ENCODE data around the gene POLR3B. TPM values are rescaled to one million over a fixed set of nuclear protein-coding genes. Genes with fewer than 3 reads are reported as not detected.

POLR3B gene
- polyA plus RNA-seq, 3 donors: 1.7 to 2.6 (median 2.0) TPM

DNA sequence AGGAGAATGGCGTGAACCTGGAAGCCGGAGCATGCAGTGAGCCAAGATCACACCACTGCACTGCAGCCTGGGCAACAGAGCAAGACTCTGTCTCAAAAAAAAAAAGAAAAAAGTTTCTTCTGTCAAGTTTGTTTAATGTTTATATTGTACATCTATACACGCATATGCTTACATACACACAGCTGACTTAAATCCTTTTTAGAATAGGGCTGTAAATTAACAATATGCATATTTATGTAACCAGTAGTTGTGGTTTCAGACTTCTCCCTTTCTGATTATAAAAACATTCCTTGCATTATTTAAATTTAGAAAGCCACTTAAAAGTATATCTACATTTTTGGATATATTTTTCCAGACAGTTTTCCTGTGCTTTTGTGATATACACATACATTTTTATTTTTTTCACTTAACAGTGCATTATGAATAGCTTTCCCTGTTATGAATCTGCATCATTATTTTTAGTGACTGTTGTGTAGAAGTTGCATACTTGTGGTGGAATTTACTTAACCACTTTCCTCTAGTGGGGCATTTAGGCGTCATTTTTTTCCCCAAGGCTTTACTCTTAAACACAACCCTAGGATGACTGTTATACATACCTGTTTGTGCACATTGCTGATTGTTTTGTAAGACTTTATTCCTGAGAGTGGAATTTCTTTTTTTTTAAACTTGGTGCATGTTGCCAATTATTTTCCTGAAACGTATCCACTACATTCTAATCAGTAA lies 29.4 kb downstream of the POLR3B start:
- H3K9me3 ChIP-seq (replicated peaks in 1 of 2; ENCODE audit: control insufficient read depth in 1 of 2, insufficient read depth in 1 of 2, low read length in 2 of 2): no peaks in the 10 kb centered on the region
- peak overlapping the region in 1 of 2 donors; percentile 21 for H3K4me3 Mint-ChIP-seq
- peaks cover 2 to 6% of the 10 kb centered on the region in 2 donors for H3K27me3 ChIP-seq (ENCODE audit: control insufficient read depth in 2 of 2, insufficient read depth in 2 of 2, low read length in 2 of 2)
- no peak overlapping the region for H3K9ac ChIP-seq (ENCODE audit: insufficient read depth, low read length, poor library complexity, severe bottlenecking)
- no peak overlapping the region for H3K27ac Mint-ChIP-seq
- peaks cover 0 to 6% (median 1%) of the 10 kb centered on the region in 7 donors for H3K9me3 Mint-ChIP-seq
- TF ChIP-seq, protein P1, sequence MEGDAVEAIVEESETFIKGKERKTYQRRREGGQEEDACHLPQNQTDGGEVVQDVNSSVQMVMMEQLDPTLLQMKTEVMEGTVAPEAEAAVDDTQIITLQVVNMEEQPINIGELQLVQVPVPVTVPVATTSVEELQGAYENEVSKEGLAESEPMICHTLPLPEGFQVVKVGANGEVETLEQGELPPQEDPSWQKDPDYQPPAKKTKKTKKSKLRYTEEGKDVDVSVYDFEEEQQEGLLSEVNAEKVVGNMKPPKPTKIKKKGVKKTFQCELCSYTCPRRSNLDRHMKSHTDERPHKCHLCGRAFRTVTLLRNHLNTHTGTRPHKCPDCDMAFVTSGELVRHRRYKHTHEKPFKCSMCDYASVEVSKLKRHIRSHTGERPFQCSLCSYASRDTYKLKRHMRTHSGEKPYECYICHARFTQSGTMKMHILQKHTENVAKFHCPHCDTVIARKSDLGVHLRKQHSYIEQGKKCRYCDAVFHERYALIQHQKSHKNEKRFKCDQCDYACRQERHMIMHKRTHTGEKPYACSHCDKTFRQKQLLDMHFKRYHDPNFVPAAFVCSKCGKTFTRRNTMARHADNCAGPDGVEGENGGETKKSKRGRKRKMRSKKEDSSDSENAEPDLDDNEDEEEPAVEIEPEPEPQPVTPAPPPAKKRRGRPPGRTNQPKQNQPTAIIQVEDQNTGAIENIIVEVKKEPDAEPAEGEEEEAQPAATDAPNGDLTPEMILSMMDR (IDR thresholded peaks at IDR 0.05): no peak
- no peak overlapping the region for H3K4me2 ChIP-seq (replicated peaks; ENCODE audit: extremely low read depth, low read length, poor library complexity, severe bottlenecking)
- no peaks in the 10 kb centered on the region for H3K4me1 ChIP-seq (ENCODE audit: control insufficient read depth in 1 of 2, insufficient read depth in 2 of 2, low read length in 2 of 2)
- H3K27me3 Mint-ChIP-seq (ENCODE audit: low read depth in 3 of 3): peaks cover 4 to 13% (median 5%) of the 10 kb centered on the region in 3 donors
- no peaks in the 10 kb centered on the region for H4K20me1 ChIP-seq (ENCODE audit: insufficient read depth, low read length)
- H3K27ac ChIP-seq (ENCODE audit: low read depth in 1 of 2, low read length in 2 of 2): no peak overlapping the region
- no peak overlapping the region for H2AFZ ChIP-seq (ENCODE audit: insufficient read depth, low read depth, low read length, poor library complexity, severe bottlenecking)
- no peaks in the 10 kb centered on the region for H3K4me1 Mint-ChIP-seq
- intact Hi-C loops (cut with micrococcal nuclease): loop anchor here (2.0 to 10.0 kb wide), 3 partner anchors 532 to 718 kb away; no protein-coding TSS in a partner anchor
- no peaks in the 10 kb centered on the region for H3K79me2 ChIP-seq (ENCODE audit: insufficient read depth, low read length)
- no peak for DNase-seq
- H3K36me3 ChIP-seq (replicated peaks in 1 of 2; ENCODE audit: control insufficient read depth in 1 of 2, insufficient read depth in 2 of 2, low read length in 2 of 2): peaks cover 6 to 68% of the 10 kb centered on the region in 2 donors
- H3K36me3 Mint-ChIP-seq: peaks cover 76 to 83% of the 10 kb centered on the region in 2 donors
- WGBS (ENCODE audit: insufficient coverage): 100% methylated on average over 2 of the region's 5 CpGs
- H3K4me3 ChIP-seq (replicated peaks in 1 of 3; ENCODE audit: low read depth in 2 of 3, low read length in 3 of 3): no peak overlapping the region

DNA sequence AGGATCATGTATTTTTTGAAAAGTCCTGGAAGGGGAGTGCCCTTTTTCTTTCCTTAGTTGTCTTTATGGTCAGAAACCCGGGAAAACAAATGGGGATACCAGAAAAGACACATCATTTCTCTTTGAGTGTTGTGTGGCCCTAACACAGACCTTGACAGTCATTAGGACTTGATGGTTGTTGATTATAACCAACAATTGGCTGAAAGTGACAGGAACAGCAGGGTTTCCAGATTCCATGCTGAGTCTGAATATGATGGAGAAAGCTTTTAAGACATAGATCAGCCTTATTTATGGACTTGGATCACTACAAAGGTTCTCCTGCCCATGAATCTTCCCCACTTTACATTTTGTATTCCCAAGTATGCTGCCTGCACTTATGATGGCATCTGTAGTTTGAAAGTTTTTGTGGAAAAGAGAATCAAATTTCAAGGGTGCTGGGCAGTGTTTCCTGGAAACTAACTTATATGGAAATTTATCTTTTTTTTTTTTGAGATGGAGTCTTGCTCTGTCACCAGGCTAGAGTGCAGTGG lies 30.4 kb downstream of the POLR3B start:
- H3K4me3 Mint-ChIP-seq: no peak overlapping the region
- peaks cover 4 to 18% (median 5%) of the 10 kb centered on the region in 3 donors for H3K27me3 Mint-ChIP-seq (ENCODE audit: low read depth in 3 of 3)
- peaks cover 5 to 68% of the 10 kb centered on the region in 2 donors for H3K36me3 ChIP-seq (replicated peaks in 1 of 2; ENCODE audit: control insufficient read depth in 1 of 2, insufficient read depth in 2 of 2, low read length in 2 of 2)

More for the DNA sequence above, 30.4 kb downstream of the POLR3B start:
- Mint-ChIP-seq H3K27ac (no peak overlapping the region), H3K36me3 (peaks cover 76 to 81% of the 10 kb centered on the region in 2 donors), H3K4me1 (no peaks in the 10 kb centered on the region), H3K9me3 (no peaks in the 10 kb centered on the region)
- no peak overlapping the region for H2AFZ ChIP-seq (ENCODE audit: insufficient read depth, low read depth, low read length, poor library complexity, severe bottlenecking)
- H4K20me1 ChIP-seq (ENCODE audit: insufficient read depth, low read length): no peaks in the 10 kb centered on the region
- H3K4me1 ChIP-seq (ENCODE audit: control insufficient read depth in 1 of 2, insufficient read depth in 2 of 2, low read length in 2 of 2): no peaks in the 10 kb centered on the region
- intact Hi-C loops (cut with micrococcal nuclease): loop anchor here (2.0 to 10.0 kb wide), 3 partner anchors 531 to 717 kb away; no protein-coding TSS in a partner anchor
- no CpG with 5 or more reads among the region's 1 CpG for WGBS (ENCODE audit: insufficient coverage)
- no peaks in the 10 kb centered on the region for H3K79me2 ChIP-seq (ENCODE audit: insufficient read depth, low read length)
- H3K27me3 ChIP-seq (ENCODE audit: control insufficient read depth in 2 of 2, insufficient read depth in 2 of 2, low read length in 2 of 2): peaks cover 2 to 6% of the 10 kb centered on the region in 2 donors
- H3K4me2 ChIP-seq (replicated peaks; ENCODE audit: extremely low read depth, low read length, poor library complexity, severe bottlenecking): no peak overlapping the region
- TF ChIP-seq, protein P1 (IDR thresholded peaks at IDR 0.05): no peak
- H3K9me3 ChIP-seq (replicated peaks in 1 of 2; ENCODE audit: control insufficient read depth in 1 of 2, insufficient read depth in 1 of 2, low read length in 2 of 2): no peaks in the 10 kb centered on the region
- no peak overlapping the region for H3K4me3 ChIP-seq (replicated peaks in 1 of 3; ENCODE audit: low read depth in 2 of 3, low read length in 3 of 3)
- H3K27ac ChIP-seq (ENCODE audit: low read depth in 1 of 2, low read length in 2 of 2): no peak overlapping the region
- H3K9ac ChIP-seq (ENCODE audit: insufficient read depth, low read length, poor library complexity, severe bottlenecking): no peak overlapping the region
- DNase-seq: no peak

Measured in CD14-positive monocyte (primary cell).